Measurements from ENCODE around the gene TSEN2. TPM values are rescaled to one million over a fixed set of nuclear protein-coding genes. Genes with fewer than 3 reads are reported as not detected.

TSEN2 gene
- polyA plus RNA-seq, 1 donor (not counting 4 experiments of a cell fraction or from before 2014, with no cell fraction given) = 23.8 TPM

- Histone ChIP-seq H3K9me1 (ENCODE audit: control insufficient read depth, extremely low read depth, insufficient read depth, low read length) (peaks cover 6% of the 10 kb centered on the region), H3K4me1 (ENCODE audit: control insufficient read depth, extremely low read depth, insufficient read depth, low read length) (peaks cover 21% of the 10 kb centered on the region), H3K27ac (ENCODE audit: control insufficient read depth, insufficient read depth, low read length) (no peak overlapping the region), H3K4me2 (ENCODE audit: control insufficient read depth, extremely low read depth, insufficient read depth, low read depth, low read length) (no peak overlapping the region), H4K20me1 (ENCODE audit: control insufficient read depth, extremely low read depth, insufficient read depth, low read length) (peaks cover 2% of the 10 kb centered on the region), H3K9ac (ENCODE audit: control insufficient read depth, extremely low read depth, insufficient read depth, low read length) (no peak overlapping the region), H2AFZ (ENCODE audit: control insufficient read depth, low read length) (no peak overlapping the region), H3K79me2 (ENCODE audit: control insufficient read depth, insufficient read depth, low read length) (no peaks in the 10 kb centered on the region), H3K9me3 (ENCODE audit: control insufficient read depth, low read depth, low read length) (no peaks in the 10 kb centered on the region), H3K4me3 (ENCODE audit: control insufficient read depth in 2 of 3, extremely low read depth in 1 of 3, insufficient read depth in 2 of 3, low read depth in 1 of 3, low read length in 3 of 3) (no peak overlapping the region), H3K36me3 (ENCODE audit: control insufficient read depth in 2 of 2, extremely low read depth in 1 of 2, insufficient read depth in 2 of 2, low read length in 2 of 2) (peaks cover 0 to 9% of the 10 kb centered on the region in 2 experiments), H3K27me3 (ENCODE audit: control insufficient read depth, extremely low read depth, insufficient read depth, low read length) (no peaks in the 10 kb centered on the region)
- FAIRE-seq = no peak
- no peak for DNase-seq (ENCODE audit: low read depth, low spot score)
- TF ChIP-seq CTCF (optimal IDR thresholded peaks at IDR 0.05 in 1 of 3, IDR thresholded peaks at IDR 0.05 in 1 of 3, conservative IDR thresholded peaks at IDR 0.05 in 1 of 3; ENCODE audit: extremely low read depth in 1 of 3, insufficient read depth in 2 of 3, low read length in 3 of 3) (no peak), EZH2 (IDR thresholded peaks at IDR 0.05; ENCODE audit: low read length) (no peak)
- dilution Hi-C loops (cut with MboI; ENCODE audit: extremely low pct_ligation_motif_present, low sequenced_read_pairs) = no loop called here
Observed at GRCh38 chr3:12509466-12509865, 25.2 kb downstream of the TSEN2 start.

GRCh38 chr3:12512534-12513118 is 28.3 kb downstream of the TSEN2 start:
- peaks cover 6% of the 10 kb centered on the region for H3K9me1 ChIP-seq (ENCODE audit: control insufficient read depth, extremely low read depth, insufficient read depth, low read length)
- H4K20me1 ChIP-seq (ENCODE audit: control insufficient read depth, extremely low read depth, insufficient read depth, low read length) = peaks cover 2% of the 10 kb centered on the region
- H3K4me1 ChIP-seq (ENCODE audit: control insufficient read depth, extremely low read depth, insufficient read depth, low read length) = peaks cover 15% of the 10 kb centered on the region
- H2AFZ ChIP-seq (ENCODE audit: control insufficient read depth, low read length) = no peak overlapping the region
- no peak for FAIRE-seq
- no peak overlapping the region for H3K9ac ChIP-seq (ENCODE audit: control insufficient read depth, extremely low read depth, insufficient read depth, low read length)
- no peak overlapping the region for H3K27ac ChIP-seq (ENCODE audit: control insufficient read depth, insufficient read depth, low read length)
- dilution Hi-C loops (cut with MboI; ENCODE audit: extremely low pct_ligation_motif_present, low sequenced_read_pairs) = no loop called here
- TF ChIP-seq CTCF (optimal IDR thresholded peaks at IDR 0.05 in 1 of 3, IDR thresholded peaks at IDR 0.05 in 1 of 3, conservative IDR thresholded peaks at IDR 0.05 in 1 of 3; ENCODE audit: extremely low read depth in 1 of 3, insufficient read depth in 2 of 3, low read length in 3 of 3) = no peak
- TF ChIP-seq EZH2 (IDR thresholded peaks at IDR 0.05; ENCODE audit: low read length) = no peak
- no peaks in the 10 kb centered on the region for H3K27me3 ChIP-seq (ENCODE audit: control insufficient read depth, extremely low read depth, insufficient read depth, low read length)
- H3K79me2 ChIP-seq (ENCODE audit: control insufficient read depth, insufficient read depth, low read length) = no peaks in the 10 kb centered on the region
- H3K4me2 ChIP-seq (ENCODE audit: control insufficient read depth, extremely low read depth, insufficient read depth, low read depth, low read length) = no peak overlapping the region
- H3K4me3 ChIP-seq (ENCODE audit: control insufficient read depth in 2 of 3, extremely low read depth in 1 of 3, insufficient read depth in 2 of 3, low read depth in 1 of 3, low read length in 3 of 3) = no peak overlapping the region
- H3K9me3 ChIP-seq (ENCODE audit: control insufficient read depth, low read depth, low read length) = no peaks in the 10 kb centered on the region
- DNase-seq (ENCODE audit: low read depth, low spot score) = no peak
- H3K36me3 ChIP-seq (ENCODE audit: control insufficient read depth in 2 of 2, extremely low read depth in 1 of 2, insufficient read depth in 2 of 2, low read length in 2 of 2) = peaks cover 2 to 9% of the 10 kb centered on the region in 2 experiments

All from keratinocyte (primary cell).